ENCODE measurements around the gene C2orf72. TPM values are rescaled to one million over a fixed set of nuclear protein-coding genes. Genes with fewer than 3 reads are reported as not detected.

The C2orf72 gene
- total RNA-seq, 1 experiment from 2014 or later = 3.2 TPM

DNA sequence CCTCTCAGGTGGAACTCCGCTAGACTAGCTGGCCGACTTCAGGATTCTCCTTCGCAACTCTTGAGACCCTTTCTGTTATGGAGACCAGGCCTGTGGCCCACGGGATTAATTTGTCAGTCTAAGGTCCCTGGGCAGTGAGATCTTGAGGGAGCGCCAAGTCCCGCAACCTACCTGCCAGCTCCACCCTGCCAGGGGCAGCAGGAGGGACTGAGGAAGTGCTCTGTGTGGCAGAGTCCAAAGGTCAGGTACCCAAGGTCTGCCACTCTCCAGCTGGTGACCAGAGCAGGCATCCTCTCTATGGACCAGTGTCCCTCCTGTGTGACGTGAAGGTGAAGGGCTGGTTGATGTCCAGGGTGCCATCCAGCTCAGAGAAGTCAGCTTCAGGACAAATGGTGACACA lies 45.7 kb upstream of the C2orf72 start:
- Histone ChIP-seq H3K4me1 (ENCODE audit: control insufficient read depth, insufficient read depth, low read length) (peaks cover 4% of the 10 kb centered on the region), H3K9me3 (ENCODE audit: control insufficient read depth, insufficient read depth, low read depth, low read length) (no peaks in the 10 kb centered on the region), H3K27me3 (ENCODE audit: control insufficient read depth, insufficient read depth, low read length) (no peaks in the 10 kb centered on the region), H3K4me3 (ENCODE audit: low read depth in 2 of 2, low read length in 2 of 2) (no peak overlapping the region), H3K36me3 (ENCODE audit: control insufficient read depth, insufficient read depth, low read length) (no peaks in the 10 kb centered on the region), H3K27ac (ENCODE audit: low read length) (no peak overlapping the region)
- in situ Hi-C loops (cut with HindIII; ENCODE audit: low pct_unique_long_range_greater_than_20kb, low sequenced_read_pairs) (no loop called here), intact Hi-C loops (cut with micrococcal nuclease; ENCODE audit: unreplicated experiment) (no loop called here)
- TF ChIP-seq SIN3A (IDR thresholded peaks at IDR 0.05; ENCODE audit: borderline replicate concordance, insufficient read depth, low read depth, low read length) (no peak), TCF7L2 (IDR thresholded peaks at IDR 0.05; ENCODE audit: low read depth, low read length) (no peak), POLR2AphosphoS5 (IDR thresholded peaks at IDR 0.05; ENCODE audit: low read depth, low read length) (no peak)
- TF ChIP-seq, protein P1, sequence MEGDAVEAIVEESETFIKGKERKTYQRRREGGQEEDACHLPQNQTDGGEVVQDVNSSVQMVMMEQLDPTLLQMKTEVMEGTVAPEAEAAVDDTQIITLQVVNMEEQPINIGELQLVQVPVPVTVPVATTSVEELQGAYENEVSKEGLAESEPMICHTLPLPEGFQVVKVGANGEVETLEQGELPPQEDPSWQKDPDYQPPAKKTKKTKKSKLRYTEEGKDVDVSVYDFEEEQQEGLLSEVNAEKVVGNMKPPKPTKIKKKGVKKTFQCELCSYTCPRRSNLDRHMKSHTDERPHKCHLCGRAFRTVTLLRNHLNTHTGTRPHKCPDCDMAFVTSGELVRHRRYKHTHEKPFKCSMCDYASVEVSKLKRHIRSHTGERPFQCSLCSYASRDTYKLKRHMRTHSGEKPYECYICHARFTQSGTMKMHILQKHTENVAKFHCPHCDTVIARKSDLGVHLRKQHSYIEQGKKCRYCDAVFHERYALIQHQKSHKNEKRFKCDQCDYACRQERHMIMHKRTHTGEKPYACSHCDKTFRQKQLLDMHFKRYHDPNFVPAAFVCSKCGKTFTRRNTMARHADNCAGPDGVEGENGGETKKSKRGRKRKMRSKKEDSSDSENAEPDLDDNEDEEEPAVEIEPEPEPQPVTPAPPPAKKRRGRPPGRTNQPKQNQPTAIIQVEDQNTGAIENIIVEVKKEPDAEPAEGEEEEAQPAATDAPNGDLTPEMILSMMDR (IDR thresholded peaks at IDR 0.05) = no peak
- TF ChIP-seq, protein P2, sequence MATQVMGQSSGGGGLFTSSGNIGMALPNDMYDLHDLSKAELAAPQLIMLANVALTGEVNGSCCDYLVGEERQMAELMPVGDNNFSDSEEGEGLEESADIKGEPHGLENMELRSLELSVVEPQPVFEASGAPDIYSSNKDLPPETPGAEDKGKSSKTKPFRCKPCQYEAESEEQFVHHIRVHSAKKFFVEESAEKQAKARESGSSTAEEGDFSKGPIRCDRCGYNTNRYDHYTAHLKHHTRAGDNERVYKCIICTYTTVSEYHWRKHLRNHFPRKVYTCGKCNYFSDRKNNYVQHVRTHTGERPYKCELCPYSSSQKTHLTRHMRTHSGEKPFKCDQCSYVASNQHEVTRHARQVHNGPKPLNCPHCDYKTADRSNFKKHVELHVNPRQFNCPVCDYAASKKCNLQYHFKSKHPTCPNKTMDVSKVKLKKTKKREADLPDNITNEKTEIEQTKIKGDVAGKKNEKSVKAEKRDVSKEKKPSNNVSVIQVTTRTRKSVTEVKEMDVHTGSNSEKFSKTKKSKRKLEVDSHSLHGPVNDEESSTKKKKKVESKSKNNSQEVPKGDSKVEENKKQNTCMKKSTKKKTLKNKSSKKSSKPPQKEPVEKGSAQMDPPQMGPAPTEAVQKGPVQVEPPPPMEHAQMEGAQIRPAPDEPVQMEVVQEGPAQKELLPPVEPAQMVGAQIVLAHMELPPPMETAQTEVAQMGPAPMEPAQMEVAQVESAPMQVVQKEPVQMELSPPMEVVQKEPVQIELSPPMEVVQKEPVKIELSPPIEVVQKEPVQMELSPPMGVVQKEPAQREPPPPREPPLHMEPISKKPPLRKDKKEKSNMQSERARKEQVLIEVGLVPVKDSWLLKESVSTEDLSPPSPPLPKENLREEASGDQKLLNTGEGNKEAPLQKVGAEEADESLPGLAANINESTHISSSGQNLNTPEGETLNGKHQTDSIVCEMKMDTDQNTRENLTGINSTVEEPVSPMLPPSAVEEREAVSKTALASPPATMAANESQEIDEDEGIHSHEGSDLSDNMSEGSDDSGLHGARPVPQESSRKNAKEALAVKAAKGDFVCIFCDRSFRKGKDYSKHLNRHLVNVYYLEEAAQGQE (IDR thresholded peaks at IDR 0.05; ENCODE audit: insufficient read depth in 1 of 2, low read depth in 2 of 2, low read length in 1 of 2) = no peak
- BruUV-seq (replicated peaks) = no TSS peak
- ATAC-seq (no peak), DNase-seq (ENCODE audit: low read depth, low spot score) (no peak)
- POLR2A ChIA-PET = interaction anchor here (0.6 kb wide), 1 partner anchor 21 kb away, joined by 3 read pairs; no protein-coding TSS in a partner anchor
- CTCF ChIA-PET = no interaction called here

DNA sequence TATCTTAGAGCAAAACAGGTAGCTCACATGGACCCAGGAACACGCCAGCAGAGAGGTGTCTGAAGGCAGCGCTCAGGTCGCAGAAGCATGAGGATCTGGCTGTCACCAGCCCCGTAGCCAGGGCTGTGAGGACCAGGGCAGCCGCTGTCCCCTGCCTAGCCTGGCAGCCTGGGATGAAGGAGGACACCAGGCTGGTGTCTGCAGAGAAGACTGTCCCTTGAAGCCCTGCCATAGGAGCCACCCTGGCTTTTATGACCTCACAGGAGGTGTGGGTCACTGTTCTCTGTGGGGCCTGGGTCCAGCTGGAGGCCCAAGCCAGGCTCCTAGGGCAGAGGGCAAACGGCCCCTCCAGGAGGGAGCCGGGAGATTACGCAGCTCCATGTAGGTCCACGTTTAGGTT lies 41.5 kb upstream of the C2orf72 start, which contains the start of gene SPATA3:
Gene SPATA3, plus strand, starts transcription at position 301 of the 400 bp plus-strand sequence. CDS start 113 bp downstream, outside the sequence.
- Histone ChIP-seq H3K27me3 (ENCODE audit: control insufficient read depth, insufficient read depth, low read length) (peaks cover 5% of the 10 kb centered on the region), H3K4me1 (ENCODE audit: control insufficient read depth, insufficient read depth, low read length) (no peaks in the 10 kb centered on the region)
- CTCF ChIA-PET = no interaction called here

More for the DNA sequence above, 41.5 kb upstream of the C2orf72 start, which contains the start of gene SPATA3:
- H3K27ac ChIP-seq (ENCODE audit: low read length) = no peak within 1 kb of the TSS
- DNase-seq (ENCODE audit: low read depth, low spot score) (no peak), ATAC-seq (no peak)
- POLR2A ChIA-PET = no interaction called here
- H3K36me3 ChIP-seq (ENCODE audit: control insufficient read depth, insufficient read depth, low read length) = no peaks in the 10 kb centered on the region
- H3K4me3 ChIP-seq (ENCODE audit: low read depth in 2 of 2, low read length in 2 of 2) = no peak within 1 kb of the TSS
- intact Hi-C loops (cut with micrococcal nuclease; ENCODE audit: unreplicated experiment) = no loop called here
- H3K9me3 ChIP-seq (ENCODE audit: control insufficient read depth, insufficient read depth, low read depth, low read length) = no peaks in the 10 kb centered on the region
- TF ChIP-seq SIN3A (IDR thresholded peaks at IDR 0.05; ENCODE audit: borderline replicate concordance, insufficient read depth, low read depth, low read length) (no peak), TCF7L2 (IDR thresholded peaks at IDR 0.05; ENCODE audit: low read depth, low read length) (no peak), POLR2AphosphoS5 (IDR thresholded peaks at IDR 0.05; ENCODE audit: low read depth, low read length) (no peak)
- TF ChIP-seq, protein P1 (IDR thresholded peaks at IDR 0.05) = no peak
- TF ChIP-seq, protein P2 (IDR thresholded peaks at IDR 0.05; ENCODE audit: insufficient read depth in 1 of 2, low read depth in 2 of 2, low read length in 1 of 2) = no peak
- BruUV-seq (replicated peaks) = no TSS peak
- in situ Hi-C loops (cut with HindIII; ENCODE audit: low pct_unique_long_range_greater_than_20kb, low sequenced_read_pairs) = no loop called here

Measured in Panc1 (cell line).